Activated naive CD4-positive, alpha-beta T cell treated with anti-CD3 and anti-CD28 coated beads, Interleukin-2, amount 10 ng/mL, durations not matched to agents 5 hours and 36 hours (primary cell): ENCODE measurements around the gene NME7. TPM values are rescaled to one million over a fixed set of nuclear protein-coding genes. Genes with fewer than 3 reads are reported as not detected.

Source experiments
- total RNA-seq, 2 experiments: library from RNA; stranded (reverse); gene quantifications; one replicate each; pipeline ENCODE4 v1.2.3, GENCODE V29; 2021

NME7 gene
- 10 to 100 TPM in 1 of 2 experiments, 1 to 10 TPM in 1; 9.8 to 11.2 TPM for total RNA-seq

DNA sequence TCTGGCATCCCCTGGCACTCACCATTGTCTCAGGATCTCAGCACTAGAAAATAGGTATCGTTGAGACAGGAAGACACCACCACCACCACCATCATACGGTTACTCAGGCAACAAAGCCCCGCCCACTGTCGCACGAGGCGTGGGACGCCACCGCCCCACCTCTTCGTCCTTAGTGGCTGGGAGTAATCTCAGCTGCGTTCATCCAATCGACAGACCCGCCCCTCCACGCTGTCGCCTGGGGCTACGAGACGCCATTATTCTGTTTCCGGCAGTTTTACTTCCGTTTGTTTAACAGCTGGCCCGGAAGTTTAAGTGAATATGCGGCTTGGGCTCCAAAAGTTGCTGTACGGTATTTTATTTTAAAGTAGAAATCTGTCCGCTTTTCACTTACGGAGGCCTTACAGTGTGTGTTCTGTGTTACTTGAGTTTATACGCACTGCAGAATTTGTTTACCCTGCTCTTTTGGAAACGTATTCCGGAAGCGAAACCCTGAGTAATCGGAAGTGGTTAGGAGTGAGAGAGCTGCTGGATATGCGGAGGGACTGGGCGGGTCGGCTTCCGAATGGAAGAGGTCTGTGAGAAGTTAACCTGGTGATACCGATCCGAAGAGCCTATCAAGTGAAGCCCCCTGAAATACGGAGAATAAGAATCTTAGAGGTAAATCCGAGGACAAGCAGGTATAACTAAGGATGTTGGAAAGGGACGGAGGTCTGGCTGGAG lies at the start of gene NME7, which contains the start of gene BLZF1:
TSS of gene NME7 (minus strand) at position 112 of the 720 bp plus-strand sequence. CDS start at position 25, 87 bp downstream.
TSS of gene BLZF1 (plus strand) at position 510 of the 720 bp plus-strand sequence. CDS start 1,328 bp downstream, outside the sequence.

DNA sequence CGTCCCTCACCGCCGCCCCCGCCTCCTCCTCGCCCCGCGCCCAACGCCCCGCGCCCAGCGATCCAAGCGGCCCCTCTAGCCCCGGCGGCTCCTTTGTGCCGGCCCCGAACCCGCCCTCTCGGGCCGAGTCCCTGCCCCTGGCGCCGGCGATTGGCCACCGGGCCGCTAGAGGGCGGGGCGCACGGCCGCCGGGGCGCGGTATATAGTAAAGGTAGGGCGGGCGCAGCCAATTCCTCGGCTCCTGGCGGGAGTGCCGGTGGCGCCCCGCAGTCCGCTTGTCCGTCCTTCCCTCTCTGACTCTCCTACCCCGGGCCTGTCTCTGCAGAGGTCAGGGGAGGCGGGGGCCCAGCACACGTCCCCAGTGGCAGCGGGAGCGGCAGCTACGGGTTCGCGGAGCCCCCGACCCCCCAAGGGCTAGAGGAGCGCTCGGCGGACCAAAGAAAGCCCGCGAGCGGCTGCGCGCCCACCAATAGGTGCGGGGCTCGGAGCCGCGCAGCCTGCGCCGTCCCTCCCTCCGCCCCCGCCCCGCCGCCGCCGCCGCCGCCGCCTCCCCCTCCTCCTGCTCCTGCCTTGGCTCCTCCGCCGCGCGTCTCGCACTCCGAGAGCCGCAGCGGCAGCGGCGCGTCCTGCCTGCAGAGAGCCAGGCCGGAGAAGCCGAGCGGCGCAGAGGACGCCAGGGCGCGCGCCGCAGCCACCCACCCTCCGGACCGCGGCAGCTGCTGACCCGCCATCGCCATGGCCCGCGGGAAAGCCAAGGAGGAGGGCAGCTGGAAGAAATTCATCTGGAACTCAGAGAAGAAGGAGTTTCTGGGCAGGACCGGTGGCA lies 261.3 kb downstream of the NME7 start, which contains the start of gene ATP1B1:
TSS of gene ATP1B1 (plus strand) at position 596 of the 826 bp plus-strand sequence. CDS start at position 736, 140 bp downstream.

Other genes with a start within 250 kb of the NME7 start
- 10 to 100 TPM; 21.1 to 23.0 TPM for gene BLZF1, start 398 bp upstream of the NME7 start, total RNA-seq
- gene CCDC181, start 59.7 kb upstream of the NME7 start, total RNA-seq: not detected
- 1 to 10 TPM; 6.0 to 6.2 TPM for gene SLC19A2, start 118.1 kb upstream of the NME7 start, total RNA-seq
- gene F5, start 218.7 kb upstream of the NME7 start, total RNA-seq: 1 to 10 TPM; 9.3 to 9.4 TPM